ENCODE results near the gene FAM151A.

Gene FAM151A

DNA sequence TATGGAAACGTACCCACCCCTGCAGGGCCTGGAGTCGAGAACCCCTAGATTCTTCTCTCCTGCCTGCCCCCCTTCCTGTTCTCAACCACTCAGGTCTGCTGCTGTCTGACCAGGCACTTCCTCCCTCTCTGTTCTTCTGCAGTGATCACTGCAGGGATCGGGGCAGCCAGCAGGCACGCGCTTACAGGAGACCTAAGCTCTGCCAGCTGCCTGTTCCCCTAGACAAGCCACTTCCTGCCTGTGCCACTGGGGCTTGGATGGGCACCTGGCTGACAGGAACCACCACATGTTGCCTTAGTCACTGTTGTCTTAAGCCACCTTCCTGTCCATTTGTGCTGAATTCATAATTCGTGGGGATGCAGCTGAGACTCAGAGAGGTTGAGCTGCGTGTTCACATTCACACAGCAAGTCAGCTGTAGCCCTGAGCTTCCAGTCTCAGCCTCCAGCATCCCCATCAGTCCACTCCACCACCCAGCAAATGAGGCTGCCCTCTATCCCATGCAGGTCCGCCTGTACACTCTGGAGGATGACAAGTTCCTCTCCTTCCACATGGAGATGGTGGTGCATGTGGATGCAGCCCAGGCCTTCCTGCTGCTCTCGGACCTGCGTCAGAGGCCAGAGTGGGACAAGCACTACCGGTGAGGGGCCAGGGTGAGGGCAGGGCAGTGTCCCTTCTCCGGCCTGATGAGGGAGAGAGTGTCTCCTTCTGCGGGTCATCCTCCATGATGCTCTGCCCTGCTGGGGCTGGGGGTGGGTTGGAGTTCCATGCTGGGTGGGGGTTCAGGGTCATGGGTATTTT lies 18.6 kb downstream of the FAM151A start:
- no peak for DNase-seq (ENCODE audit: low read depth in 2 of 2, low spot score in 1 of 2)

- DNase-seq (ENCODE audit: low read depth in 2 of 2, low spot score in 1 of 2), result no peak
These were observed 19.3 kb downstream of the FAM151A start for GRCh38 chr1:54604051-54604450.

DNA sequence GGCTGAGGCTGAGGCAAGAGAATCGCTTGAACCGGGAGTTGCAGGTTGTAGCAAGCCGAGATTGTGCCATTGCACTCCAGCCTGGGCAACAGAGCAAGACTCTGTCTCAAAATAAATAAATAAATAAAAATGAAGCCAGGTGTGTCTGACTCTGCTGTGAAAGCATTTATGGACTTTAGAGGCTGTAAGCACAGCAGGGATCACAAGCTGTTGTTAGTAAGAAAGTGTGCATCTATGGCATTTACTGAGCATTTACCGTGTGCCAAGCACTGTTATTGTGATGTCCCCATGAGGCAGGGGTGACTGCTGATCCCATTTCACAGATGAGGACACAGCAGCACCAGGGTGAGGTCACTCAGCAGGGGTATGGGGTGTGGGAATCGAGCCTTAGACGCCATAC lies 20.1 kb downstream of the FAM151A start:
- DNase-seq (ENCODE audit: low read depth in 2 of 2, low spot score in 1 of 2), result no peak

- DNase-seq (ENCODE audit: low read depth in 2 of 2, low spot score in 1 of 2), result no peak
These were observed 20.8 kb downstream of the FAM151A start for GRCh38 chr1:54602554-54602953.

GRCh38 chr1:54601730-54602129 lies 21.6 kb downstream of the FAM151A start:
- DNase-seq (ENCODE audit: low read depth in 2 of 2, low spot score in 1 of 2), result no peak

DNA sequence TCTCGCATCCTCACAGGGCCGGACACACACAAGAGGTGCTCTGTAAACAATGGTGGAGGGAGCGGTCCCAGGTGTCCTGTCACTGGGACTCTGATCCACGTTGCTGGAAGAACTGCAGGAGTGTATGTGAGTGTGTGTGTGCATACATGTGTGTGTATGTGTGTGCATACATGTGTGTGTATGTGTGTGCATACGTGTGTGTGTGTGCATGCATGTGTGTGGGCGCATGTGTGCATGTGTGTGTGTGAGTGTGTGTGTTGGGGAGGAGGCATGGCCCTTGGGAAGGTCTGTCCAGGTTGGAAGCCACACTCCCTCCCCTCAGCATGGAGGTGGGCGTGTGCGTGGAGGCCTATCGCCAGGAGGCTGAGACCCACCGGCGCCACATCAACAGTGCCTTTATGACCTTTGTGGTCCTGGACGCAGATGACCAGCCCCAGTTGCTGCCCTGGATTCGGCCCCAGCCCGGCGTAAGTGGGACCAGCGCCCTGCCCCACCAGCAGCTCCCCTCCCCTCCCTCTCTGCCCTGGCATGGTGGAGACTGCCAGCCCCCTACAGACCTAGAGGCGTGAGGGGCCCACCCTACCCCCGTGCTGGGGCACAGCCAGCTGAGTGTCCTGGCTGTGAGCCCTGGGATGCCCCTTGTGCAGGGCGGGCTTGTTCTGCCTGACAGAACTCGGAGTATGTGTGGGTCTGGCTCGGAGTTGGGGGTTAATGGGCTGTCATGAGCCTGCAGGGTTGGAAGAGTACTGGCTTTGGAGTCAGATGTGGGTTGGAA lies 22.2 kb downstream of the FAM151A start:
- no peak for DNase-seq (ENCODE audit: low read depth in 2 of 2, low spot score in 1 of 2)

DNA sequence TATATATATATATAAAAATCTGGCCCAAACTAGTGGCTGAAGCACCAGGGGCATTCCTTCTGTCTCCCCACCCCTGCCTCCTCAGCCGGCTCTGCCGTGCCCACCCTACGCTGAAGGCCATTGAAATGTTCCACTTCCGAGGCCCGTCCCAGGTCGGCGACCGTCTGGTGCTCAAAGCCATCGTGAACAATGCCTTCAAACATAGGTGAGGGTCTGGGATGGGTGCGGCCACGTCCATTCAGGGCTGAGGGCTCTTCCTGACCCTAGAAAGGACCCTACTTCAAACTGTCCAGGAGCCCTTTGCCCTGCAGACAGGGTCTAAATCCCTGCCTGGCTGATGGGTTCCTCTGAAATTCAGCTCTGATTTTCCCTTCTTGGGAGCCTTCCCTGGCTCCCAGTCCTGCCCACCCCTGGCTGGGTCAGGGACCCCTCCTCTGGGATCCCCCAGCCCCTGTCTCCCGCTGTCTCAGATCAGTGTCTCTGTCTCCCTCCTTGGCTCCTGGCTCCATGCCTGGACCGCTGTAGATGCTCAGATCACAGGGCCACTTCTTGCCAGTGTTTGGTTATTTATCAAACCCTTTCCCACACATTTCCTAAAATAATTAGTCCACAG lies 24.0 kb downstream of the FAM151A start:
- DNase-seq (ENCODE audit: low read depth in 2 of 2, low spot score in 1 of 2), result no peak

DNA sequence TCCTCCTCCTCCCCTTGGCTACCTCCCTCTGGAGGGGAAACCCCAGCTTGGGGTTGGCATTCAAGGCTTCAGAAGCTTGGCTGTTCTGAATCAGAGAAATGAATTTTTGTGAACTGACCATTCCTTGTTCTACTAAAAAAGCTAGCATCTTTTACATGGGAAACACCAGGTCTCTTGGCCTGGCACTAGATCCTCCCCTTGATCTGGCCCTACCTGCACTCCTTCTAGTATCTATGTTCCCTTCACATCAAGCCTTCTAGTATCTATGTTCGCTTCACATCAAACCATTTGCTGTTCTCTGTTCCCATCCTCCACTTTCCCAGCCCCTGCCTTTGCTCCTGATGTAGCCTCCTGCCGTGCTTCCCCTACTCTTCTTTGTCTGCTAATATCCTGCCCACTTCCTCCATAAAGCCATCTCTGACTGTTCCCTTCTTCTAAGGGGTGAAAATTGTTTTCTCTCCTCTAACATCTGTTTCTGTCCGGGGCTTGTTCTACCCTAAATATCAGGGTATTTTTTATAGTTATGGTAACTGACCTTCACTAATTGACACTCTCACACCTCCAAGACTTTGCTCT lies 25.8 kb downstream of the FAM151A start:
- DNase-seq (ENCODE audit: low read depth in 2 of 2, low spot score in 1 of 2), result no peak

- no peak for DNase-seq (ENCODE audit: low read depth in 2 of 2, low spot score in 1 of 2)
These were observed 26.6 kb downstream of the FAM151A start for GRCh38 chr1:54596756-54597155.

DNA sequence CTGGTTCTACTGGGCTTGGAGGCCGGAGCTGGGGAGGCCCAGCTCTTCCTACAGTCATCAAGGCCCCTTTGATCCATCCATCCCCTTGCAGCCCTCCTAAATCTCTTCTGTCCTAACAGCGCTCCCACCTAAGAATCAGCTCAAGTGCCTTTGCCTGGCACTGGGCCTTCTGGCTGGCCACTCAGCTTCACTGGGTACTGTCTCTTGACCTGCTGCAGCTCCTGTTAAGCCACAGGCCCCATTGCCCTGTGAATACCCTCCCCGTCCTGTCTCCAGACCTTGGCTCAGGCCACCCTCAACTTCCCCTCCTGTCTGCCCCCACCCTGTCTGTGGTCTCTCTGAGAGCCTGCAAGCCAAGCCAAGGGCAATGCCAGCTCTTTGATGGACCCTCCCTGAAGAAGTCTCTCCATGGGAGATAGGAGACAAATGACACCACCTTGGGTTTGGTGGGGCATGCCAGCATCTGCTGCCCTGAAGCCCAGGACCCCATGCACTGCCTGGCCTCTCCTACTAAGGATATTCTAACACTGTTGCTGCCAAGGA lies 27.3 kb downstream of the FAM151A start:
- DNase-seq (ENCODE audit: low read depth in 2 of 2, low spot score in 1 of 2), result no peak

GRCh38 chr1:54594463-54594862 lies 28.9 kb downstream of the FAM151A start:
- no peak for DNase-seq (ENCODE audit: low read depth in 2 of 2, low spot score in 1 of 2)

- DNase-seq (ENCODE audit: low read depth in 2 of 2, low spot score in 1 of 2), result no peak
These were observed 29.7 kb downstream of the FAM151A start for GRCh38 chr1:54593571-54594160.

GRCh38 chr1:54591127-54591756 lies 32.1 kb downstream of the FAM151A start:
- no peak for DNase-seq (ENCODE audit: low read depth in 2 of 2, low spot score in 1 of 2)

DNA sequence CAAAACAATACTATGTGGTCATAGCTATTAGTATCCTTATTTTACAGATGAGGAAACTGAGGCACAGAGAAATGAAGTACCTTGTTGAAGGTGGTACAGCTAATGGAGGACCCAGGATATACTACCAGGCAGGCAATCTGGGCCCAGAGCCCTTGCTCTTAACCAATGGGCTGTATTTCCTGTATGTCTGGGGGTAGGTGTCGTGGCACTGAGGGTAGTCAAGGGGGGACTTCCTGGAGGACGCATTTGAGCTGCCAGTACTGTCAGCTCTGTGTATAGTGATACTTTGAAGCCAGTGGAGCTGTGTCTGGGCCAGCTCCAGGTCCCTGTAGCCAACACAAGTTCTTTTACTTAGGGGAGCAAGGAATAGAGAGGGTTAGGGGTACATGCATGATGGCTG lies 34.9 kb downstream of the FAM151A start:
- no peak for DNase-seq (ENCODE audit: low read depth in 2 of 2, low spot score in 1 of 2)

- DNase-seq (ENCODE audit: low read depth in 2 of 2, low spot score in 1 of 2), result no peak
These were observed 37.9 kb downstream of the FAM151A start for GRCh38 chr1:54585181-54586066.

DNA sequence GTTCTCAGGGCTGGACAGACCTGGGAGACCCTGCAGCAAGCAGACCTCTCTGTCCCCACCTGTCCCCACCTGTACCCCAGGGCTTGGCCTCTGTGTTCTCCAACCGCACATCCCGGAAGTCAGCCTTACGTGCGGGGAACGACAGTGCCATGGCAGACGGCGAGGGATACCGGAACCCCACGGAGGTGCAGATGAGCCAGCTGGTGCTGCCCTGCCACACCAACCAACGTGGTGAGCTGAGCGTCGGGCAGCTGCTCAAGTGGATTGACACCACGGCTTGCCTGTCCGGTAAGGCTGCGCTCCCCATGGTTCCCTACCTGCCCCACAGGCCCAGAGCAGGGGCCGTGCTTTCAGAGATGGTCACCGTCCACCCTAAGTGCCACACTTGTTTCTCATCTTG lies 38.8 kb downstream of the FAM151A start:
- no peak for DNase-seq (ENCODE audit: low read depth in 2 of 2, low spot score in 1 of 2)

GRCh38 chr1:54583871-54584270 lies 39.5 kb downstream of the FAM151A start:
- DNase-seq (ENCODE audit: low read depth in 2 of 2, low spot score in 1 of 2), result no peak

DNA sequence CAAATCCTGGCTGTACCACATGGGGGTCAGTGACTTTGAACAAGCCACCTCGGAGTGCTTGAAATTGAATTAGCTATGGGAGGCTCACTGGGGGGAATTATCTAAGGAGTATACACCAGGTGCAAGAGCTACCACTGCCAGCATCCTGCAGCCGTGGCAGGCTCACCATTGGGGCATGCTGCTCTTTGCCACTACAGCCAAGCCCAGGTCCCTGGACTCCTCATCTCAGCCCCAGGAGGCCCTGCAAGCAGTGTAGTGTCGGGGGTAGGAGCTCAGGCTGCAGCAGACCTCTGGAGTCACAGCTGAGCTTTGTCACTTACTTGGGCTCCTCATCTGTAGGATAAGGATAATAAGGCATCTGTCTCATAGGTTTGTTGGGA lies 40.0 kb downstream of the FAM151A start:
- no peak for DNase-seq (ENCODE audit: low read depth in 2 of 2, low spot score in 1 of 2)

DNA sequence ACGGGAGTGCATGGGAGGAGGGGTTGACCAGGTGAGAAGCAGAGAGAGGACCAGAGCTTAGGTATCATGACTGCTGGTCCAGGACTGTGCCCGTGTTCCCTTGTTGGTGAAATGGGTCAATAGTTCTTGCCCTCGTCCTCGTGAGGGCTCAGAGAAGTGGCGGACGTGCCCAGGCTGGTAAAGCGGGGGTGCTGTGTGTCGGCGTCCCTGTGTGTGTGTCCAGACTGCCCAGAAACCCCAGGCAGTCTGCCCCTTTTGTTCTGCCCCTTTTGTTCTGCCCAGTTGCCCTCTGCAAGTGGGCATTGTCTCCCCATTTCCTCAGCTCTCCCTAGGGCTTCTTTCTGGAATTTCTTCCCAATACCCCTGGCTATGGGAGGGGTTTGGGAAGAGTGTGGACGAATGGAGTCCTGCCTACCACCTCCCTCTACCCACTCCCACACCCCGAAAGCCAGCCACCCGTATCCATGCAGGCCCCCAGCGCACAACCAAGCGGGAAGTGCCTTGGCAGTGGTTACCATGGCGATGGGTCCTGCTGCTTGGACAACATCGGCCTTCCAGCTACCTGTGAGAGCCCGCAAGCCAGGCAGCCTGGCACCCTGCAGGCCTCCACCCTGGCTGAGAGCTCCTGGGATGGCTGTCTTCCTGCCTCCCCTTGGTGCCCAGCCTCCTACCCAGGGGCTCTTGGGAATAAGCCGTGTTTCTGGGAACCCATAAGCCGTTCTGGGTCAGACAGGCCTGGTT lies 40.6 kb downstream of the FAM151A start:
- no peak for DNase-seq (ENCODE audit: low read depth in 2 of 2, low spot score in 1 of 2)
